CD14-positive monocyte (primary cell): ENCODE data around the gene TRABD2B. TPM values are rescaled to one million over a fixed set of nuclear protein-coding genes. Genes with fewer than 3 reads are reported as not detected.

Experiments used
- DNase-seq, 3 donors: peaks; one replicate each; pipeline ENCODE4 v3.0.0-alpha.2; 2011 to 2022
- H2AFZ ChIP-seq: 2 replicates; pipeline ENCODE4 v1.6.0; 2012; ENCODE audit warnings: mild to moderate bottlenecking, low read depth, low read length, inconsistent platforms; ENCODE audit not compliant: insufficient read depth, poor library complexity, severe bottlenecking
- H3K27ac ChIP-seq, 2 donors: 1 replicate in 1 of 2; 2 replicates in 1 of 2; pipeline ENCODE4 v1.5.1; 2012 to 2013; ENCODE audit warnings: low read length in 2 of 2, control low read depth in 1 of 2, inconsistent platforms in 1 of 2, low read depth in 1 of 2, mild to moderate bottlenecking in 1 of 2
- H3K27me3 ChIP-seq, 2 donors: one replicate each; pipeline versions ENCODE4 v1.6.0 to v1.6.1; 2011 to 2013; ENCODE audit warnings: low read length in 2 of 2; ENCODE audit not compliant: control insufficient read depth in 2 of 2, insufficient read depth in 2 of 2
- H3K36me3 ChIP-seq, 2 donors: replicated peaks in 1 of 2; 1 replicate in 1 of 2; 2 replicates in 1 of 2; pipeline versions ENCODE4 v1.5.1 to v1.6.1; 2012 to 2013; ENCODE audit warnings: low read length in 2 of 2, control low read depth in 1 of 2, inconsistent platforms in 1 of 2, mild to moderate bottlenecking in 1 of 2; ENCODE audit not compliant: insufficient read depth in 2 of 2, control insufficient read depth in 1 of 2
- H3K4me1 ChIP-seq, 2 donors: 1 replicate in 1 of 2; 2 replicates in 1 of 2; pipeline versions ENCODE4 v1.5.1 to v1.6.1; 2012 to 2013; ENCODE audit warnings: low read length in 2 of 2, control low read depth in 1 of 2, inconsistent platforms in 1 of 2, mild to moderate bottlenecking in 1 of 2, moderate library complexity in 1 of 2; ENCODE audit not compliant: insufficient read depth in 2 of 2, control insufficient read depth in 1 of 2
- H3K4me2 ChIP-seq: replicated peaks from 2 replicates; pipeline ENCODE3; 2012; ENCODE audit warnings: low read length, moderate library complexity, mild to moderate bottlenecking; ENCODE audit not compliant: poor library complexity, severe bottlenecking; ENCODE audit errors: extremely low read depth
- H3K4me3 ChIP-seq, 3 experiments: fragments of 200-600 bp in 1 of 3; sonication (generic) in 1 of 3; replicated peaks in 1 of 3; 1 replicate in 2 of 3; 2 replicates in 1 of 3; pipeline ENCODE4 v1.5.1; 2011 to 2013; ENCODE audit warnings: low read length in 3 of 3, mild to moderate bottlenecking in 3 of 3, control low read depth in 2 of 3, low read depth in 2 of 3, inconsistent platforms in 1 of 3, moderate library complexity in 1 of 3
- H3K79me2 ChIP-seq: 2 replicates; pipeline ENCODE4 v1.6.0; 2012; ENCODE audit warnings: mild to moderate bottlenecking, control low read depth, inconsistent platforms, low read length, moderate library complexity; ENCODE audit not compliant: insufficient read depth
- H3K9ac ChIP-seq: 2 replicates; pipeline ENCODE4 v1.6.0; 2017; ENCODE audit warnings: low read length, mild to moderate bottlenecking; ENCODE audit not compliant: insufficient read depth, poor library complexity, severe bottlenecking
- H3K9me3 ChIP-seq, 2 donors: replicated peaks in 1 of 2; 1 replicate in 1 of 2; 2 replicates in 1 of 2; pipeline versions ENCODE4 v1.5.1 to v1.6.1; 2012 to 2013; ENCODE audit warnings: low read length in 2 of 2, control low read depth in 1 of 2; ENCODE audit not compliant: control insufficient read depth in 1 of 2, insufficient read depth in 1 of 2
- H4K20me1 ChIP-seq: 2 replicates; pipeline ENCODE4 v1.6.0; 2012; ENCODE audit warnings: mild to moderate bottlenecking, low read length, control low read depth, moderate library complexity; ENCODE audit not compliant: insufficient read depth
- H3K27ac Mint-ChIP-seq, 7 donors: one replicate each; pipeline ENCODE4 v1.8.0; 2020; ENCODE audit warnings: mild to moderate bottlenecking in 7 of 7, mixed read lengths in 7 of 7, moderate library complexity in 6 of 7, inconsistent platforms in 2 of 7
- H3K27me3 Mint-ChIP-seq, 3 donors: one replicate each; pipeline ENCODE4 v1.8.0; 2021 to 2022; ENCODE audit warnings: low read depth in 3 of 3, mild to moderate bottlenecking in 3 of 3, mixed read lengths in 3 of 3, moderate library complexity in 3 of 3, inconsistent platforms in 1 of 3
- H3K36me3 Mint-ChIP-seq, 2 donors: one replicate each; pipeline ENCODE4 v1.8.0; 2020; ENCODE audit warnings: mixed read lengths in 2 of 2, inconsistent platforms in 1 of 2, mild to moderate bottlenecking in 1 of 2
- H3K4me1 Mint-ChIP-seq: one replicate; pipeline ENCODE4 v1.8.0; 2020; ENCODE audit warnings: mild to moderate bottlenecking, mixed read lengths
- H3K4me3 Mint-ChIP-seq, 2 donors: one replicate each; pipeline ENCODE4 v1.8.0; 2020; ENCODE audit warnings: mild to moderate bottlenecking in 2 of 2, mixed read lengths in 2 of 2, moderate library complexity in 1 of 2
- H3K9me3 Mint-ChIP-seq, 7 donors: one replicate each; pipeline ENCODE4 v1.8.0; 2020 to 2022; ENCODE audit warnings: mixed read lengths in 7 of 7, mild to moderate bottlenecking in 6 of 7, moderate library complexity in 6 of 7, inconsistent platforms in 2 of 7
- WGBS: methylation state at CpG from one replicate; pipeline ENCODE4 v1.1.5; 2013; ENCODE audit warnings: missing lambda C conversion rate; ENCODE audit not compliant: insufficient coverage; 5-methylcytosine and 5-hydroxymethylcytosine counted together
- intact Hi-C, 2 donors: fragments of 100-400 bp; cut with micrococcal nuclease; formaldehyde crosslinking; loops; one replicate each; pipeline versions ENCODE4 v1.15.0 to v1.15.1; 2023
- polyA plus RNA-seq, 3 donors: library from polyadenylated mRNA; depleted of rRNA in 1 of 3; unstranded in 2 of 3; stranded (reverse) in 1 of 3; fragments of 300-500 nt in 2 of 3; fragments of >200 nt in 1 of 3; fragmentation: Illumina TruSeq in 2 of 3; gene quantifications; 1 replicate in 2 of 3; 2 replicates in 1 of 3; pipeline ENCODE4 v1.2.3, GENCODE V29; 2012 to 2021
- TF ChIP-seq, protein P1 (sequence below): fragments of 200-600 bp; IDR thresholded peaks from one replicate; pipeline ENCODE4 v1.8.0; 2022; ENCODE audit warnings: antibody characterized with exemption, mild to moderate bottlenecking

TRABD2B gene
- polyA plus RNA-seq, 3 donors = not detected

DNA sequence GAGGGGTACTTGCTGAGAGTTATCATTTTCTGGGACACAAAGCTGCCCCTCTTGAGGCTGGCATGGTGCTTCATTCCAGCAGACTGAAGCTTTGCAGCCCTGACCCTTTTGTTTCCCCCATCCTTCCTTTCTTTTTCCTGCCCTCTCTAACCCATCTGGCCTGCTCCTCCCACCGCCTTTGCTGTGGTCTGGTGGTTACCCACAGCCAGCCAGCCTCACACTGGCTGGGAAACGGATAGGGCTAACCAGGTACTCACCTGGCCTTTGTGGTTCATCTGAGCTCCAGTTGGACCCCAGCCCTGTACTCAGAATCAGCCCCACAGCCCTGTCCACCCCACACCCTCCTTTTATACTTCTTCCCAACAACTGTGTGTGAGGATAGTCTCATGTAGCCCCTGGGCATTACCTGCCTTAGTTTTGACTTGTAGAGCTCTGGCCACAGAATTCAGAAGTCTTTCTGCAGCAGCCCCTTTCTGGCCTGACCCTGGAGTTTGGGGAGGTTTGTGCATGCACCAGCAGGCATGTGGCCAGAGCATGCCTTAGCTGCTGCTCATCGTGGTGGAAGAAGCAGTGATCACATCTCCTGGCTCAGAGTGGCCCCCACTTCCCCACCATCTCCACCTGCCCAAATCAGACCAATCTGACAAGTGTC, 138.0 kb downstream of the TRABD2B start:
- Mint-ChIP-seq H3K27ac (peak overlapping the region in 1 of 7 donors; percentile 54), H3K36me3 (no peaks in the 10 kb centered on the region), H3K9me3 (peaks cover 0 to 2% (median 0%) of the 10 kb centered on the region in 7 donors), H3K4me3 (no peak overlapping the region), H3K27me3 (peaks cover 0 to 5% (median 2%) of the 10 kb centered on the region in 3 donors), H3K4me1 (no peaks in the 10 kb centered on the region)
- H3K36me3 ChIP-seq = no peaks in the 10 kb centered on the region
- no peak overlapping the region for H2AFZ ChIP-seq
- H3K4me3 ChIP-seq = no peak overlapping the region
- TF ChIP-seq, protein P1, sequence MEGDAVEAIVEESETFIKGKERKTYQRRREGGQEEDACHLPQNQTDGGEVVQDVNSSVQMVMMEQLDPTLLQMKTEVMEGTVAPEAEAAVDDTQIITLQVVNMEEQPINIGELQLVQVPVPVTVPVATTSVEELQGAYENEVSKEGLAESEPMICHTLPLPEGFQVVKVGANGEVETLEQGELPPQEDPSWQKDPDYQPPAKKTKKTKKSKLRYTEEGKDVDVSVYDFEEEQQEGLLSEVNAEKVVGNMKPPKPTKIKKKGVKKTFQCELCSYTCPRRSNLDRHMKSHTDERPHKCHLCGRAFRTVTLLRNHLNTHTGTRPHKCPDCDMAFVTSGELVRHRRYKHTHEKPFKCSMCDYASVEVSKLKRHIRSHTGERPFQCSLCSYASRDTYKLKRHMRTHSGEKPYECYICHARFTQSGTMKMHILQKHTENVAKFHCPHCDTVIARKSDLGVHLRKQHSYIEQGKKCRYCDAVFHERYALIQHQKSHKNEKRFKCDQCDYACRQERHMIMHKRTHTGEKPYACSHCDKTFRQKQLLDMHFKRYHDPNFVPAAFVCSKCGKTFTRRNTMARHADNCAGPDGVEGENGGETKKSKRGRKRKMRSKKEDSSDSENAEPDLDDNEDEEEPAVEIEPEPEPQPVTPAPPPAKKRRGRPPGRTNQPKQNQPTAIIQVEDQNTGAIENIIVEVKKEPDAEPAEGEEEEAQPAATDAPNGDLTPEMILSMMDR = no peak
- WGBS = 10% methylated on average over 3 of the region's 3 CpGs
- DNase-seq = no peak
- H3K27me3 ChIP-seq = no peaks in the 10 kb centered on the region
- H3K79me2 ChIP-seq = no peaks in the 10 kb centered on the region
- no peaks in the 10 kb centered on the region for H3K9me3 ChIP-seq
- no peak overlapping the region for H3K4me2 ChIP-seq
- no peak overlapping the region for H3K9ac ChIP-seq
- intact Hi-C loops = no loop called here
- H3K27ac ChIP-seq = no peak overlapping the region
- H3K4me1 ChIP-seq = no peaks in the 10 kb centered on the region
- H4K20me1 ChIP-seq = no peaks in the 10 kb centered on the region

DNA sequence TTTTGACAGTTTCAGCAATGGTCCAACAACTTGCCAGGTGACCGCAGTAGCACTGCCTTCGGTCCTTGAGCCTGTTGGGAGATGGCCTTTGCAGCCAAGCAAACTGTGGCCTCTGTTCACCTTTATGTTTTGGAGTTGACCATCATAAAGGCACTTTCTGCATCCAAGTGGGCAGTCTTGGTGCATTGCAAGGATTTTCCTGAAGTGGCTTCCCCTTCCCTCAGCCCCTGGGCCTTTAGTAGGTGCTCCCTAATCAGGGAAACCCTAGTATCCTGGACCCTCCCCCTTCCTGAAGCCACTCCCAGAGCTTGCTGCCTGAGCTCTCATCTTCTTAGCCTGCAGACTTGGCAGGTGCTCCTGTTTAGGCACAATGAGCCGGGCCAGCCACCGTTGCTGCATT, 140.2 kb downstream of the TRABD2B start:
- H3K36me3 ChIP-seq = no peaks in the 10 kb centered on the region
- H3K4me1 Mint-ChIP-seq = no peaks in the 10 kb centered on the region

More for the DNA sequence above, 140.2 kb downstream of the TRABD2B start:
- Mint-ChIP-seq H3K9me3 (peaks cover 0 to 2% (median 0%) of the 10 kb centered on the region in 7 donors), H3K4me3 (no peak overlapping the region), H3K27me3 (peaks cover 0 to 5% (median 4%) of the 10 kb centered on the region in 3 donors), H3K27ac (no peak overlapping the region), H3K36me3 (no peaks in the 10 kb centered on the region)
- TF ChIP-seq, protein P1 = no peak
- intact Hi-C loops = no loop called here
- Histone ChIP-seq H3K4me1 (no peaks in the 10 kb centered on the region), H4K20me1 (no peaks in the 10 kb centered on the region), H2AFZ (no peak overlapping the region), H3K4me3 (no peak overlapping the region), H3K9me3 (no peaks in the 10 kb centered on the region), H3K4me2 (no peak overlapping the region), H3K79me2 (no peaks in the 10 kb centered on the region), H3K27ac (no peak overlapping the region), H3K27me3 (no peaks in the 10 kb centered on the region), H3K9ac (no peak overlapping the region)
- 95% methylated on average over 2 of the region's 4 CpGs for WGBS
- no peak for DNase-seq
